SK-N-DZ (cell line): ENCODE measurements around the gene CSH2.

ENCODE experiments used
- DNase-seq: peaks from one replicate; pipeline ENCODE4 v3.0.0-alpha.2; 2015; ENCODE audit warnings: low spot score
- small RNA-seq, 2 experiments: library from RNA; depleted of rRNA; stranded (forward); fragments of <200 nt; gene quantifications; one replicate each; pipeline ENCODE3, GENCODE V24; 2014

CSH2 gene

DNA sequence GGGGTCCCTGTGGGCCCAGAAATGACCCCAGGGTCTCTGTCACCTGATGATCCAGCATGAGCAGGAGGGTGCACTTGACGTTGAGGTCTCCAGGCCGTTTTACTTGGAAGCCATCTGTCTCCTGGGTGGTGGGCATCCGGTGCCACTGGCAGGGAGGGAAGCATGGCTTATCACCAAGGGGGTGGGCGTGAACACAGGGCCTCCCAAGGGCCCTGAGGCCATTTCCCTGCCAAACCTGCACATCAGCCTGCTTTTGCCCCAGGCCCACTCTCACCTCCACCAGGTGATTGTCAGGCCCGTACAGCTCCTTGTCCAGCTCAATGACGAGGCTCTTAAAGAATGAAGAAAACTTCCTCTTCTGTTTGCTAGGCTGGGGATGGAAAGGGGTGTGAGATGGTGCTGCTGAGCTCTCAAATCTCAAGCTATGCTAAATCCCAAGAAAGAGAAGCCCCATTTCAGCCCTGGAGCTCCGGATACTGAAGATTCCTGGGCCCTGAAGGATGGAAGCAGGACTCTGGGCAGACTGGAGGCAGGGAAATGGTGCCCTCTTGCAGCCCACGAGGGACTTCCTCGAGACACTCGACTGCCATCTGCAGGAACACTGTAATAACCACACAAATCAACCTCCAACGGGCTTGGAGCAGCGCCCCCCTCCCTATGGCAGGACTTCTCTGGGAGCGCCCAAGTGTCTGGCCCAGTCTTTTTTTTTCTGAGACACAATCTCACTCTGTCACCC is 38.9 kb downstream of the CSH2 start:
- peak; percentile 91 for DNase-seq

GRCh38 chr17:63833741-63834373 is 39.6 kb downstream of the CSH2 start:
- no peak for DNase-seq

DNA sequence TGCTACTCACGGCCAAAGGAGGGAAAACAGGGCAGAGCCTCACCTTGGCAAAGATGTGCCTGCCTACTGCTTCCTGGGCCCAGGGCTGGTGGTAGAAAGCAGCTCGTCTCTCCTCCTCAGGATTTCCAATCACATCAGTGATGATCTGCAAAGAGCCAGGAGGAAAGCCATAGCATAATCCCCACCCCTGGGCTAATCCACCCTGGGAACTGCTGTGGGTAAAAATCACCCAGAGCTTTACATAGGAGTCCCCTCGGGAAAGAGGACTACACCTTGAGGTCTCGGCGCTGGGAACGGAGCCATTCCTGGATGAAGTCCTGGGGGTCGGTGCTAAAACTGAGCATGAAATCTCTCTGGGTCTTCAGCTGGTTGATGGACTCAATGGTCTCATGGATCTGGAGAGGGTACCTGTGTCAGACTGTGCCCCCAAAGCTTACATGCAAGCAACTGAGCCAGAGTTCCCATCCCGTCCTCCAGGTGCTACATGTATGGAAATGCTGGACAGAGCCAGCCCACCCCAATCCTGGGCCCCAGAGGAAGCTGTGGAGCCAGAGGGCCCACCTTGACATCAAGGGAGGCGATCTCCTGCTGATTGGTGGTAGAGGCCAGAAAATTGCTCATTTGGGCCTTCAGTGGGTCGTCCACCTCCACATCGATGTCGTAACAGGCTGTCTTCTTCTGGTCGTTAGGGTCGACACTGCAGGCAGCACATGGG is 40.3 kb downstream of the CSH2 start:
- no peak for DNase-seq

DNA sequence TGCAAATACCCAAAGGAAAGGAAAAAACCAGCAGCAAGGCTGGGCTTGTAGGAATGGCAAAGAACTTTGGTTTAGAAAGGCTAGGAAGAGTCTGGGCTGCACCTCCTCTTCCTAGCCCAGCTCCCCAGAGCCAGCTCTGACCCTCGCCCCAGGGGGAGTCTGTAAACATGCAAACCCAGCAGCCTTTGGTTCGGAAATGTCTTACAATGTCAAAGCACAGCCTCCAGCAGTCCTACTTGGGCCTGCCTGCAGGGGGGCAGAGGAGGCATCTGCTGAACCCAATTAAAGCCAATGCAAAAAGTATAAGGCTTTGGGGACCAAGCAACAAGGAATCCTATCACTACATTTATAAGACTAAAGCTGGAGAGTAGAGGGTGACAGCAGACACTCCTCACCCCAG is 41.0 kb downstream of the CSH2 start:
- DNase-seq: no peak

GRCh38 chr17:63832014-63832413 is 41.5 kb downstream of the CSH2 start:
- no peak for DNase-seq

DNA sequence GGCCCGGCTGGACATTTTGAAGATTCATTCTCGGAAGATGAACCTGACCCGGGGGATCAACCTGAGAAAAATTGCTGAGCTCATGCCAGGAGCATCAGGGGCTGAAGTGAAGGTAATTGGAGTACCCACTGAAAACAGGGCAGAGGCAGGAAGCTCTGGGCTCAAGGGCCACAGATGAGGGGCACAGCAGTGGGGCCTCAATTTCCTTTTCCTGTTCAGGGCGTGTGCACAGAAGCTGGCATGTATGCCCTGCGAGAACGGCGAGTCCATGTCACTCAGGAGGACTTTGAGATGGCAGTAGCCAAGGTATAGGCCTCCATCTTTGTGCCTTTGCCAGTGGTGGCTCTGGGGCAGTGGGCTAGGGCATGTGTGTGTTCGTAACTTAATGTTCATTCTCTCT is 42.0 kb downstream of the CSH2 start:
- no peak for DNase-seq

- no peak for DNase-seq
These were observed 42.5 kb downstream of the CSH2 start for GRCh38 chr17:63830904-63831491.

DNA sequence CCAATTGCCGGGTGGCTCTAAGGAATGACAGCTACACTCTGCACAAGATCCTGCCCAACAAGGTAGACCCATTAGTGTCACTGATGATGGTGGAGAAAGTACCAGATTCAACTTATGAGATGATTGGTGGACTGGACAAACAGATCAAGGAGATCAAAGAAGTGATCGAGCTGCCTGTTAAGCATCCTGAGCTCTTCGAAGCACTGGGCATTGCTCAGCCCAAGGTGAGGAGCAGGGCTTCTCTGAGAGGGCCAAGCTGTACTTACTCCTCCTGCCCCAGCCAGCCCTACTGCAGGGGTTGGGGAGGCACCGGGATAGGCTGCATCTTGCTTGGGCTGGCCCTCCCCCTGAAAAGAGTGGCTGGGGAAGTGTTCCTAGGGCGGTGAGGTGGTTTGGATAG is 43.2 kb downstream of the CSH2 start:
- no peak for DNase-seq

DNA sequence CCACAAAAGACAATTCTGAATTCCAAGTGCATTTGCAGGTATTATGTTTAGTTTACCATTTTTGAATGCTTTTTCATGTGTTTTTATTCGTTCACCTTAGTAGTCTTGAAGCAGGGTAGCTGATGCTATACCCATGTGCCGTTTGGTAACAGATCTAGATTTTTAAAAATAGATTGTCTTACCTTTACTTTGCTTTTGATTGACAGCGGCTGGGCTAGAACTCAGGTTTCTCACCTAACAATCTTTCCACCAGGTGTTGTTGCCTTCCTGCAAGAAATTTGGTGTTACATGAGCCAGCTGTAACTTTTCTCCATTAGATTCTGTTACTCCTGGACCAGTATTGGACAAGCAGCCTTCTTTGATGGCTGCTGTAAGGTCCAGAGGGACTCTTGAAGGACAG is 44.5 kb downstream of the CSH2 start:
- no peak for DNase-seq

DNA sequence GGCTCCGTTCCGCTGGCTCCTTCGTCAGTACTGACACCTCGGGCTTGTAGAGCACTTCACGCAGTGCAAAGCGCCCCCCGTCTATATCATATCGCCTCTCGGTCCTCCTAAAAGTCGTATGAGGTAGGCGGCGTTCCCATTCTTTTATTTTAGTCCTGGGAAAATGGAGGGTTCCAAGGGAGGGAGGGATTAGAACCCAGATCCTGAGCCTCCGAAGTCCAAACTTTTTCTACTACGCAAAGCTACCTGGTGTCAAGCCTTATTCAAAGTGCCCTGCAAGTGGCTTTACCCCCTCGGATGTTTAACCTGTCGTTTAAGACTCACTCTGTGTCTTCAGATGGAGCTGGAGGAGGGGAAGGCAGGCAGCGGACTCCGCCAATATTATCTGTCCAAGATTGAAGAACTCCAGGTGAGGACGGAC is 45.7 kb downstream of the CSH2 start:
- DNase-seq: no peak

- DNase-seq: peak; percentile 97
These were observed 46.3 kb downstream of the CSH2 start, which contains the start of the genes FTSJ3 and PSMC5 for GRCh38 chr17:63827002-63827800. Gene FTSJ3 (minus strand): TSS chr17:63827663. CDS start chr17:63826902, 761 bp downstream. Gene PSMC5 (plus strand): TSS chr17:63827431. CDS start chr17:63827491, 60 bp downstream.

- no peak for DNase-seq
These were observed 46.9 kb downstream of the CSH2 start for GRCh38 chr17:63826468-63827001.

DNA sequence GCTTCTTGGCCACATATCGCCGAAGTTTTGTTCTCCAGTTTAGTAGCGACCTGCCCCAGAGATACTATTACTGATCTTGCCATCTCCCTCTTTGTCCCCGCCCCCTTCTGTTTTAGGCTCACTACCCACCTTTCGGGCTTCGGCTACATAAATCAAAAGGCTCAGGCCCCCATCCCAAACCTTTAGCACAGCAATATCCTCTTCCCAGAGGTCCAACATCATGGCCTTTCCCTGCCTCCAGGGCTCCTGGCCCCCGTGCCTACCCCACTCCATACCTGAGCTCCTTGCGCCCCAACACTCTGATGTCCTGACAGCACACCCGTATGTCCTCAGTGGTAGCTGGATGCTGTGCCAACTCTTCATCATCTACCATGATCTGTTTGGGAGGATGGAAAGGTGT is 49.1 kb downstream of the CSH2 start:
- no peak for DNase-seq

DNA sequence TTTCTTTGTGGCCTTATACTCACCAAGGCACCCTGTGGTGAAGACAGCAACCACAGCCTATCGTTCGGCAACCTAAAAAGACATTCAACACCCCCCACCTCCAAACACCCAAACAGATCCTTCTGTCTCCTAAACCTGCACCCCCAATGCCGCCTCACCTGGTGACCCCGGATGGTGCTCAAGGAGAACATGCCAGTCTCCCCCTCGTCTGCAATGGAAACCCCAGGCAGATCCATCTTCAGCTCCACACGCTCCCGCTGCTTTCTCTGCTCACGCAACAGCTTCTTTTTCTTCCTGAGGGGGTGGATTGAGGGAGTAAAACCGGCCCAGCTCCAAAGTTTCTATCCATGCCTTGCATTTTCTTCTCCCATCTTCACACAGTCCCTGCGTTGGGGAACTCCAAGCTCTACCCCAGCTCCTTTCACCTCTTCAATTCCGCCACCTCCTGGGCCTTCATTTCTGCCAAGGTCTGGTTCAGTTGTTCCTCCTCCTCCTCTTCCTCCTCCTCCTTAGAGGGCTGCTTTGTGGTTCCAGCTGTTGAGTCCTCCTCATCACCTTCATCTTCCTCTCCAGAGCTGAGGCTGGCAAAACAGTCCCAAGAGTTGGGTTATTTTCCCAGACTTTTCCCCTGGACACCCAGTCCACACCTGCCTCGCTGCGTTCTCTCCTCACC is 49.7 kb downstream of the CSH2 start:
- no peak for DNase-seq

- DNase-seq: no peak
These were observed 50.9 kb downstream of the CSH2 start for GRCh38 chr17:63822537-63822936.

Small RNA genes lying within 50 kb of the gene (small RNA-seq; reads per million reads assigned to genes)
- gene AC040958.1 (0 reads per million in 2 experiments), gene AC127029.1 (0 reads per million in 2 experiments), gene GH1 (0 reads per million in 2 experiments)
